Activated naive CD8-positive, alpha-beta T cell treated with anti-CD3 and anti-CD28 coated beads for 36 hours (primary cell): ENCODE data around the gene UBE3A. TPM values are rescaled to one million over a fixed set of nuclear protein-coding genes. Genes with fewer than 3 reads are reported as not detected.
"Not testable (repeated sequence)": the region's sequence is repeated elsewhere in the genome, so short reads cannot be mapped to it uniquely, and the experiment has no call there.

Source experiments
- DNase-seq: peaks from one replicate; pipeline ENCODE4 v3.0.0; 2021
- H3K27ac Mint-ChIP-seq: one replicate; pipeline ENCODE4 v1.8.0; 2022; ENCODE audit warnings: mild to moderate bottlenecking, moderate library complexity, mixed read lengths
- H3K27me3 Mint-ChIP-seq: one replicate; pipeline ENCODE4 v1.8.0; 2022; ENCODE audit warnings: mild to moderate bottlenecking, mixed read lengths
- H3K36me3 Mint-ChIP-seq: one replicate; pipeline ENCODE4 v1.8.0; 2021; ENCODE audit warnings: mild to moderate bottlenecking, mixed read lengths
- H3K4me1 Mint-ChIP-seq: one replicate; pipeline ENCODE4 v1.8.0; 2021; ENCODE audit warnings: mixed read lengths
- H3K4me3 Mint-ChIP-seq: one replicate; pipeline ENCODE4 v1.8.0; 2022; ENCODE audit warnings: mild to moderate bottlenecking, moderate library complexity, mixed read lengths
- H3K9me3 Mint-ChIP-seq: one replicate; pipeline ENCODE4 v1.8.0; 2022; ENCODE audit warnings: mixed read lengths
- total RNA-seq, 2 experiments: library from RNA; stranded (reverse); gene quantifications; one replicate each; pipeline ENCODE4 v1.2.3, GENCODE V29; 2021

UBE3A gene
- total RNA-seq, 2 experiments from 2014 or later: 122 to 125 TPM

DNA sequence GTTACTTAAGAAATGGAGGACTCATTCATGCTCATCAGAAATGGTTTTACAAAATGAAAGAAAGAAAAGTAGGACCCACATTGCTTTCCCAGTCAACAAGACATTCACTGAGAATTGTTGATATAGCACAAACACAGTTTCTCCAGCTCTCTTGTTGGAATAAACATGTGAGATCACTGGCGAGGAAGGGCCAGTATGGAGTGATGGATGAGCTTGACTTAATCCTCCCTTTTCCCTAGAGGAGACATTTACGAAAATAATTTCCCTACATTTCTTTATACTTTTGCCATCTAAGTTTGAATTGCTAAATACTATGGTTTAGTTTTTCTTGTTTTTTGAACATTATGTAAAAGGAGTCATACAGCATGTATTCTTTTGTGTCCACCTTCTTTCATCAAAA, 15.9 kb upstream of the UBE3A start:
- DNase-seq: no peak
- H3K4me3 Mint-ChIP-seq: no peak overlapping the region
- H3K27me3 Mint-ChIP-seq: no peaks in the 10 kb centered on the region
- no peak overlapping the region for H3K27ac Mint-ChIP-seq
- no peaks in the 10 kb centered on the region for H3K4me1 Mint-ChIP-seq
- peaks cover 15% of the 10 kb centered on the region for H3K9me3 Mint-ChIP-seq
- no peaks in the 10 kb centered on the region for H3K36me3 Mint-ChIP-seq

DNA sequence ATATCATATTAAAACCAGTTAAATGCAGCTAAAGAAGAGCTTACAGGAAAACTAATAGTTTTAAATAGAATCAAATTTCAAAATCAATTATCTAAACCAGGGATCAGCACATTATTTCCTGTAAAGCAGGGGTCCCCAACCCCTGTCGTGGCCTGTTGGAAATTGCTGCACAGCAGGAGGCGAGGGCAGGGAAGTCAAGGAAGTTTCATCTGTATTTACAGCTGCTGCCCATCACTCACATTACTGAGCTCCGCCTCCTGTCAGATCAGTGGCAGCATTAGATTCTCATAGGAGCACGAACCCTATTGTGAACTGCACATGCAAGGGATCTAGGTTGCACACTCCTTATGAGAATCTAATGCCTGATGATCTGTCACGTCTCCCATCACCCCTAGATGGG, 14.4 kb upstream of the UBE3A start:
- not testable (repeated sequence) for H3K27me3 Mint-ChIP-seq, DNase-seq, H3K27ac Mint-ChIP-seq, H3K36me3 Mint-ChIP-seq, H3K4me1 Mint-ChIP-seq, H3K4me3 Mint-ChIP-seq
- H3K9me3 Mint-ChIP-seq: peaks cover 15% of the 10 kb centered on the region

DNA sequence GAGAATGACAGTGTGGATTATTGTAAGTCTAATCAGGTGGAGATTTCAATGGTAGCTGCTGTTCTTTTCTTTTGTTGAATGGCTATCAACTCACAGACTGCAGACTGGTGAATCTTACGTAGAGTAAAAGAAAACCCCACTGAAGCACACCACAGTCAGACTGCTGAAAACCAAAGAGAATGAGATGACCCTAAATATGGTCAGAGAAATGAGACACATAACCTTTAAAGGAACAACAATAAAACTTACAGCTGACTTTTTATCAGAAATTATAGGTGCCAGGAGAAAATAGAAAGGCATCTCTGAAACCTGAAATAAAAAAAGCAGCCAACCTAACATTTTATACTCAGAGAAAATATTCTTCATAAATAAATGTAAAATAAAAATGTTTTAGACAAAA, 12.7 kb upstream of the UBE3A start:
- H3K27ac Mint-ChIP-seq: no peak overlapping the region
- H3K36me3 Mint-ChIP-seq: peaks cover 5% of the 10 kb centered on the region
- DNase-seq: no peak
- no peaks in the 10 kb centered on the region for H3K4me1 Mint-ChIP-seq
- H3K27me3 Mint-ChIP-seq: peaks cover 7% of the 10 kb centered on the region
- H3K9me3 Mint-ChIP-seq: peaks cover 16% of the 10 kb centered on the region
- no peak overlapping the region for H3K4me3 Mint-ChIP-seq

DNA sequence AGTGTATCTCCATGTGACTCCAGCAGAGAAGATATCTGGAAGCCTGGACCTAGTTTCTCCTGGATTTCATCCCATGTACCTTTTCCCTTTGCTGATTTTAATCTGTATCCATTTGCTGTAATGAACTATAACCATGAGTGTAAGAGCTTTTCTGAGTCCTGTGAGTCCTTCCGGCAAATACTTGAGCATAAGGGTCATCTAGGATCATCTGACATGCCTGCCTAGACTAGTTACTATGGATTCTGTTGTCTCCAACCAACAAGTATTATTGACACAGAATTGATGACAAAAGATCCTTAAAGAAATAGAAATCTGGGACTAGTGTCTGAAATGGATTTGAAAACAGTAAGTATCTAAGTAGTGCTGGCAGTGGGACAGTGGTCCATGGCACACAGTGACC, 11.3 kb upstream of the UBE3A start:
- H3K4me3 Mint-ChIP-seq: no peak overlapping the region
- H3K9me3 Mint-ChIP-seq: peaks cover 15% of the 10 kb centered on the region
- no peak for DNase-seq
- H3K27ac Mint-ChIP-seq: no peak overlapping the region
- H3K4me1 Mint-ChIP-seq: no peaks in the 10 kb centered on the region
- peaks cover 10% of the 10 kb centered on the region for H3K27me3 Mint-ChIP-seq
- peaks cover 5% of the 10 kb centered on the region for H3K36me3 Mint-ChIP-seq

DNA sequence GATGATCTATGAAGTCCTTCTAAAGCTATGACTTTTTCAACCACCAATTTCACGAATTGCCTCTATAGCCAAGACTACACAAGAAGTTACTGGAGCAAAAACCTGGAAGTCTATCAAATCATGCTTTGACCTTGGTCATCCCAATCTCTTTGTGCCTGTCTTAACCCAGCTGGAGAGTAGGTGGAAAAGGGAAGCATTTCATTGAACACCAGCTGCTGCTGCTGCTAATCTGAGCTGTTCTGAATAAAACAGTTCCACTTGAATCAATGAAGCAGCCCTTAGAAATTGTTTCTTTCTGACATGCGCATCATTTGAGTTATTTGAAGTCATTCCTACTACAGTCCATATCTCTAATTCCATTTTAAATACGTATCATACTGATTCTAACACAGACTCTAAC, 7.3 kb upstream of the UBE3A start:
- Mint-ChIP-seq H3K27ac (no peak overlapping the region), H3K27me3 (peaks cover 11% of the 10 kb centered on the region), H3K9me3 (peaks cover 10% of the 10 kb centered on the region), H3K4me3 (no peak overlapping the region), H3K36me3 (peaks cover 9% of the 10 kb centered on the region), H3K4me1 (no peaks in the 10 kb centered on the region)
- DNase-seq: no peak

DNA sequence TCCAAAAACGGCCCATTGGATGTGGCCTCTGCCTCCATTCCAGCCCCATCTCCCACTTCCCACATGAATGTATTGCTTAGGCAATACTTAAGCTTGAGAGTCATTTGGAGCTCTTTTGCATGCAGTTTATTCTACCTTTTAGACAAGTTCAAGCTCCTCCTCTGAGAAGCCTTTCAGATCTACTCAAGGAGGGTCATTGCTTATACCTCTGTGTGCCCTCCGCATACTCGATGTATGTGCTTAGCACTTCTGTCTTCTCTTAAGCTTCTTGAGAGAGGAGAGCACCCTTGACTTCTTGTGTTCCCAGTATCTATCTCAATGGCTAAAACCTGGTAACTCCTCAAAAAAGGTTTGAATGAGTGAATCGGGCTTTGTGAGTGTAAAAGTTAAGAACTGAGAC, 6.6 kb upstream of the UBE3A start:
- Mint-ChIP-seq H3K36me3 (peaks cover 11% of the 10 kb centered on the region), H3K4me1 (no peaks in the 10 kb centered on the region), H3K4me3 (no peak overlapping the region), H3K27ac (no peak overlapping the region), H3K9me3 (peaks cover 4% of the 10 kb centered on the region), H3K27me3 (peaks cover 11% of the 10 kb centered on the region)
- DNase-seq: no peak

DNA sequence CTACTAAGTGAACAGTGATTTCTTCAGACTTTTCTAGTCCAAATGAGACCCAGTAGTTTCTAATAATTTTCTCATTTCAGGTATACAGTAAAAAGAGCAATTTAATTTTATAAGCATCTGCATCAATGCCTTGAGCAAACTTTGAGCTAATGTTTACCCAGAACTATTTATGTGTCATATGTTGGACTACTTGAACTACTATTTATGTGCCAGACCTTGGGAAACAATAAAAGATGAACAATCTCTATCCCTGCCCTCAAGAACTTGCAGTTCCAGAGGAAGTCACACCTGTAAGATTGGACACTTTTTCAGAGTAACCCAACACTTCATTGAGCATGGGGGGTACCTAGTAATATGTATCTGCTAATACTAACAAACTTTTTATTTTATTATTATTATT, 2.3 kb upstream of the UBE3A start:
- Mint-ChIP-seq H3K4me3 (no peak overlapping the region), H3K4me1 (peaks cover 10% of the 10 kb centered on the region), H3K9me3 (peaks cover 2% of the 10 kb centered on the region), H3K36me3 (peaks cover 14% of the 10 kb centered on the region), H3K27me3 (peaks cover 4% of the 10 kb centered on the region), H3K27ac (no peak overlapping the region)
- no peak for DNase-seq

DNA sequence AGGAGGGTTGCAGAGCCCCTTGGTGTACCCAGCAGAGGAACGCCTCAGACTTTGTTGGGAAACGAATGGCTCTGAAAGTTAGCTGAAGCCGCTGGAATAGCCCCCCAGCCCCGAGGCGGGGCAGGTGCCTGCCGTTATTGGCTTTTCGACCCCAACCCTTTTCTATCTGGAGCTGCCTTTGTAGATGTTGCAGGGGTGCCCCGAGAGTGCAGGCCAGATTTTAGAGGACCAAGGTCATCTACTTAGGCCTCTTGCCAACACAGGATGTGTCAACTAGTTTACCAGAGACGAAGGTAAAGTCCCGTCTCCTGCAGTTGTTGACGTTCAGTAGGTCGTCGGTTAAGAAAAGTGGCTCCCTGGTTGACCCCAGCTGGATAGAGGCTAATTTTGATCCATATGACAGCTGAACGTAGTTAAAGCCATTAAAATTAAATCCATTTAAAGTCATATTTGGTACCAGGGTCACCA, 579 bp upstream of the UBE3A start:
- Mint-ChIP-seq H3K36me3 (peaks cover 29% of the 10 kb centered on the region), H3K27ac (peak overlapping the region; percentile 93), H3K4me1 (peaks cover 27% of the 10 kb centered on the region), H3K9me3 (peaks cover 2% of the 10 kb centered on the region), H3K4me3 (peak overlapping the region; percentile 85), H3K27me3 (no peaks in the 10 kb centered on the region)
- no peak for DNase-seq

DNA sequence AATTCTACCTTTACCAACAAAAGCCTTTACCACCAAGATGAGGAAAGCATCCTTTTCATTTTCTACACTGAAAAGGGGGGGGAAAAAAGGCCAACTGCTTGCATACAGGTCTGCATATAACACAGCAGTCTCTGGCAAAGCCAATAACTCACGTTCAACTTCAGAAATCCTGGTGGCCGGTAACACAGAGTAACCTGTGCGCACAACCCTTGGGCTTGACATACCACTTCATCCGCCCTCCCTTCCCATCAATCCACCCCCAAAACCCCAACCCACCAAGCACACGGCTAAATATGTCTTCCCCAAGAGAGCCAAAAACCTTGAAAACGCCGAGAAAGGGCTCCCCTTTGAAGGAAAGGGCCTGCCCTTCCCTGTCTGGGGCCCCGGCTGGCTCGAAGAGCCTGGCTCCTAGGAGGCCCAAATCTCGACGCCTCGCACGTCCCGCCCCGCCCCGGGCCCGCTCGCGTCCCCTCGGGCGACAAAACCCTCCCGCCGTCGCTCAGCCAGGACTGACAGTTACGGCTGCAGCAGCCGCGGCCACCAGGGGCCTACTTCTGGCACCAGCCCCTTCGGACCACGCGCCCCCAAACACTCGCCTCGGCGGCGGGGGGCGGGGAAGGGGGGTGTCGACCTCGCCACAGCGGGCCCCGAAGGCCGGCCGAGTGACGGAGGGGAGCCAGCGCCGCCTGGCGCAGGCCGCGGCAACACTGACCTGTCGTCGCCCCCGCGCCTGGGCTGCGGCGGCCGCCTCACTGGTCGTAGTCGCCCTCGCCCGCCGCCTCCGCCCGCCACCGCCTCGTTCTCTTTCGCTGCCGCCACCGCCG, 835 bp downstream of the UBE3A start:
- H3K4me3 Mint-ChIP-seq: peak overlapping the region; percentile 92
- peaks cover 2% of the 10 kb centered on the region for H3K9me3 Mint-ChIP-seq
- peak overlapping the region; percentile 91 for H3K27ac Mint-ChIP-seq
- H3K27me3 Mint-ChIP-seq: no peaks in the 10 kb centered on the region
- peak; percentile 66 for DNase-seq
- peaks cover 30% of the 10 kb centered on the region for H3K36me3 Mint-ChIP-seq
- H3K4me1 Mint-ChIP-seq: peaks cover 32% of the 10 kb centered on the region

DNA sequence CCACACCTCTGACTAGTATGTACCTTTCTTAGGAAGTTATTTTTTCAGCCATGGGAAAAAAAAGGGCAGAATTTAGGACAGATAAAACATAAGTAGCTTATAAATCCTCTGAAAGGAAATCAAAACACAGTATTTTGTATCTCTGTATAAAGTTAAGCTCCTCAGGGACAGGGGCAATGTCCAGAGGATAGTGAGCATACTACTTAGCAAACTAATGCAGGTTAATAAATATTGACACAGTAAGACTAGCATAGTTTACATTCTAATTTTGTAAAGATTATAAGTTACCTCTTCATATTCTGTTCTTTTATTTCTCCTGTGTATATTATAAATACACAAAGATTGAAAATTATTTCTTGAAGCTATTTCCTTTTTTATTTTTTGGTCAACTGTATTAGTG, 2.1 kb downstream of the UBE3A start:
- H3K4me3 Mint-ChIP-seq: peak overlapping the region; percentile 92
- no peak overlapping the region for H3K27ac Mint-ChIP-seq
- H3K36me3 Mint-ChIP-seq: peaks cover 36% of the 10 kb centered on the region
- no peak for DNase-seq
- peaks cover 2% of the 10 kb centered on the region for H3K9me3 Mint-ChIP-seq
- peaks cover 44% of the 10 kb centered on the region for H3K4me1 Mint-ChIP-seq
- no peaks in the 10 kb centered on the region for H3K27me3 Mint-ChIP-seq

DNA sequence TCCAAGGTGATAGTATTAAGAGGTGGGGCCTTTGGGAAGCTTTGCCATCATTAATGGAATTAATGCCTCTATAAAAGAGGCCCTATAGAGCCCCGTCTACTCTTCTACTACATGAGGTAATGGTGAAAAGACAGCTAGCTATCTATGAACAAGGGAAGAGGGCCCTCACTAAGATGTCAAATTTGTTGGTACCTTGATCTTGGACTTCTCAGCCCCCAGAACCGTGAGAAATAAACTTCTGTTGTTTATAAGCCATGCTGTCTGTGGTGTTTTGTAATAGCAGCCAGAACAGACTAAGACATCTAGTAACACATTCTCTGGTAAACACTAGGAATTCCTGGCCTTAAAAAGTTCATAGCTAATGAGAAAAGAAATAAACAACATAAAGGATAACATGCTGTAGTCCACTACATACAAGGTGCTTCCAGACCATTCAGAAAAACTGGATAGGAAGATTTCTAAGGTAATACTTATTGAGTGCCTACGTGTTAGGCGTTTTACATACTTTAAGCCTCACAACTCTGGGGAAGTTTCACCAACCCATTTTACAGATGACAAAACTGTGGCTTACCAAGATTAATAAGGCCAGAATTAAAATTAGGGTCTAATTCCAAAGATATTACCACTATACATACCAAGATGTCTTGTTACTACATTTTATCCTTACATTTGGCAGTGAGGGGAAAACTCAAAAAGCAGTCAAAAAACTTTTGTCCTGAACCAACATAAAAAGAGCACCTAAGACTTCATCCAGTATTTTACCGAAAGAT, 3.2 kb downstream of the UBE3A start:
- Mint-ChIP-seq H3K27ac (no peak overlapping the region), H3K36me3 (peaks cover 40% of the 10 kb centered on the region), H3K9me3 (peaks cover 2% of the 10 kb centered on the region), H3K4me1 (peaks cover 50% of the 10 kb centered on the region), H3K4me3 (peak overlapping the region; percentile 72), H3K27me3 (no peaks in the 10 kb centered on the region)
- no peak for DNase-seq

DNA sequence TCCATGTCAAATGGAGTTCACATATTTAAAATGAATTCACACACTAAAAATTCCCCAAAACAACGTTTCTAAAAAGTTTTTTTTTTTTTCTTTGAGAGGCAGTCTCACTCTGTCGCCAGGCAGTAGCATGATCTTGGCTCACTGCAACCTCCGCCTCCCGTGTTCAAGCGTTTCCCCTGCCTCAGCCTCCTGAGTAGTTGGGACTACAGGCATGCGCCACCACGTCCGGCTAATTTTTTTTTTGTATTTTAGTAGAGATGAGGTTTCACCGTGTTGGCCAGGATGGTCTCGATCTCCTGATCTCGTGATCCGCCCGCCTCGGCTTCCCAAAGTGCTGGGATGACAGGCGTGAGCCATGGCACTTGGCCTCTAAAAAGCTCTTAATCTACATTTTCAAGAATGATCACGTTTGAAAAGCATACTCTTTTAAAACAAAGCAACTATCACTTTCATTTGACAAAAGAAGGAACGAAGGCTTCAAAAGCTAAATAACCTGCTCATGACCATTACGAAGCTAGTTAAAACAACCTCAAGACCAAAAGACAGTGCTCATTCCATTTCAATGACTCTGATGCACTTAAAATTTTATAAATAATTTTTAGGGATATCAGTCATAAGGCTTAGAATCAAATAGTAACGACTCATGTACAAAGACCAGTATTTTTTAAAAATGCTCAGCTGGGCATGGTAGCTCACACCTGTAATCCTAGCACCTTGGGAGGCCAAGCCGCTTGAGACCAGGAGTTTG, 5.5 kb downstream of the UBE3A start:
- Mint-ChIP-seq H3K4me3 (no peak overlapping the region), H3K27me3 (no peaks in the 10 kb centered on the region), H3K27ac (no peak overlapping the region), H3K4me1 (peaks cover 63% of the 10 kb centered on the region), H3K9me3 (no peaks in the 10 kb centered on the region), H3K36me3 (peaks cover 46% of the 10 kb centered on the region)
- DNase-seq: no peak

DNA sequence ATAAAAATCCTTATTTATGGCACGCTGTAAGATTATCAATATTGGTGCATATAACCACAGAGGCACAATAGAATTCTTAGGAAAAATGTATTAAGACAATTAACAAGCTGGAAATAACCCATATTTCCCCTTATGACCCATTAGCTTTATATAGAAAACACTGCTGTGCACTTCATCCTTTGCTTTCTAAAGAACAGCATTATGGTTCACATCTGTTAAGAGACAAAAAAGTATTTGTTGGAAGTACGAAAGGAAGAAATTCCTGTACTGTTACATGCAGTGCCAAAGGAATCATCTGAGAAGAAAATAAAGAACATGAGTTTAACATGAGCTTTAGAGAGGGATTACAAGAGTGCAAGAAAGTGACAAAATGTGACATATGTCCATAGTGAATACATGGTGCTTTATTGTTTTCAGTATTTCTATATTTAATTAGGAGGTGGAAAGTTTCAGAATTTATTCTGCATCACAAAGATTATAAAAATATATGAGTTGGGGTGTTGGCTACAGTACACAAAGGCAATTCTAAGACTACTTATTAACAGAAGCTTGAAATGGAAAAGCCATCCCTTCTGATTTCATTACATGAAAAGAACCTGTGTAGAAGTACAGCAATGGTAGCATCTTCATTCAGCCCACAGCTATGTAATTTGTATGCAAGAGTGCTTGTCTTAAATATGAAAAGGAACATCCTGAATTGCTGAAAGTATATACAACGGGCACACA, 6.8 kb downstream of the UBE3A start:
- no peak overlapping the region for H3K4me3 Mint-ChIP-seq
- H3K36me3 Mint-ChIP-seq: peaks cover 54% of the 10 kb centered on the region
- peaks cover 68% of the 10 kb centered on the region for H3K4me1 Mint-ChIP-seq
- no peak for DNase-seq
- no peaks in the 10 kb centered on the region for H3K27me3 Mint-ChIP-seq
- H3K27ac Mint-ChIP-seq: no peak overlapping the region
- no peaks in the 10 kb centered on the region for H3K9me3 Mint-ChIP-seq

DNA sequence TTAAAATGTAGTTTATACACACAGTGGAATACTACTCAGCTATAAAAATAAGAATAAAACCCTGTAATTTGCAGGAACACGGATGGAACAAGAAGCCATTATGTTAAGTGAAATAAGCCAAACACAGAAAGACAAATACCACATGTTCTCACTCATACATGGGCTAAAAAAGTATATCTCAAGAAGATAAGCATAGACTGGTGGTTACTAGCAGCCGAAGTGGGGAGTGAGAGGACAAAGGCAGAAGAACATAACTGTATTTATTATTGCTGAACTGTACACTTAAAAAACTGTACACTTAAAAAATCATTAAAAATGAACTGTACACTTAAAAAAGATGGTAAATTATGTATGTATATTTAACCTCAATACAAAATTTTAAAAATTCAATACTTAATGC, 11.0 kb downstream of the UBE3A start:
- Mint-ChIP-seq H3K36me3 (peaks cover 54% of the 10 kb centered on the region), H3K4me1 (peaks cover 54% of the 10 kb centered on the region), H3K4me3 (no peak overlapping the region)

More for the DNA sequence above, 11.0 kb downstream of the UBE3A start:
- H3K27me3 Mint-ChIP-seq: no peaks in the 10 kb centered on the region
- no peak overlapping the region for H3K27ac Mint-ChIP-seq
- no peak for DNase-seq
- H3K9me3 Mint-ChIP-seq: peaks cover 7% of the 10 kb centered on the region
